Caco-2 (cell line): ENCODE results near the gene NMBR. TPM values are rescaled to one million over a fixed set of nuclear protein-coding genes. Genes with fewer than 3 reads are reported as not detected.

Experiments
- BruUV-seq: library from RNA; stranded (reverse); fragments of 400-500 nt; replicated peaks from 2 replicates; lab custom pipeline; 2021; lab: Mats Ljungman, UMichigan
- CTCF ChIA-PET: fragments of 300-600 bp; sonication (Branson Sonifier 250); formaldehyde crosslinking; loops from one replicate; lab custom pipeline; 2022; ENCODE audit warnings: antibody characterized with exemption; lab: Charles Lee
- POLR2A ChIA-PET: fragments of 300-600 bp; sonication (Branson Sonifier 250); formaldehyde crosslinking; loops from one replicate; lab custom pipeline; 2022; ENCODE audit warnings: antibody characterized with exemption; lab: Charles Lee
- DNase-seq, 2 experiments: peaks; one replicate each; pipeline versions ENCODE4 v3.0.0 to v3.0.0-alpha.2; 2020 to 2022
- H3K27me3 ChIP-seq: replicated peaks from 2 replicates; pipeline ENCODE4 v1.6.0; 2011; ENCODE audit warnings: low read length; ENCODE audit not compliant: control insufficient read depth, insufficient read depth
- H3K36me3 ChIP-seq: 2 replicates; pipeline ENCODE4 v1.5.1; 2011; ENCODE audit warnings: low read length; ENCODE audit not compliant: control insufficient read depth, insufficient read depth
- H3K4me1 ChIP-seq: fragments of 250-450 bp; sonication (Bioruptor Pico); 2 replicates; pipeline ENCODE4 v1.5.1; 2020; ENCODE audit warnings: mild to moderate bottlenecking
- H3K4me3 ChIP-seq: 2 replicates; pipeline ENCODE4 v1.5.1; 2011; ENCODE audit warnings: low read depth, mild to moderate bottlenecking, control low read depth, low read length
- H3K9me3 ChIP-seq: fragments of 250-450 bp; sonication (Bioruptor Pico); 2 replicates; pipeline ENCODE4 v1.5.1; 2020; ENCODE audit warnings: mild to moderate bottlenecking, moderate library complexity
- H3K27ac Mint-ChIP-seq: one replicate; pipeline ENCODE4 v1.8.0; 2022; ENCODE audit warnings: mixed read lengths; ENCODE audit not compliant: unreplicated experiment
- H3K27me3 Mint-ChIP-seq: one replicate; pipeline ENCODE4 v1.8.0; 2022; ENCODE audit warnings: mixed read lengths; ENCODE audit not compliant: insufficient read depth, unreplicated experiment
- H3K36me3 Mint-ChIP-seq: one replicate; pipeline ENCODE4 v1.8.0; 2022; ENCODE audit warnings: mild to moderate bottlenecking, mixed read lengths; ENCODE audit not compliant: insufficient read depth, unreplicated experiment
- H3K4me1 Mint-ChIP-seq: one replicate; pipeline ENCODE4 v1.8.0; 2022; ENCODE audit warnings: low read depth, mixed read lengths; ENCODE audit not compliant: unreplicated experiment
- H3K4me3 Mint-ChIP-seq: one replicate; pipeline ENCODE4 v1.8.0; 2022; ENCODE audit warnings: mild to moderate bottlenecking, moderate library complexity, mixed read lengths; ENCODE audit not compliant: unreplicated experiment
- H3K9me3 Mint-ChIP-seq: one replicate; pipeline ENCODE4 v1.8.0; 2022; ENCODE audit warnings: mixed read lengths; ENCODE audit not compliant: unreplicated experiment
- intact Hi-C: fragments of 100-400 bp; cut with micrococcal nuclease; formaldehyde crosslinking; loops from one replicate; pipeline ENCODE4 v1.10.0; 2022; ENCODE audit not compliant: unreplicated experiment
- total RNA-seq: library from RNA; stranded (reverse); gene quantifications from 2 replicates; pipeline ENCODE4 v1.2.3, GENCODE V29; 2022
- TF ChIP-seq, protein P1 (sequence below), 2 experiments: fragments of 200-600 bp in 1 of 2; IDR thresholded peaks; 1 replicate in 1 of 2; 2 replicates in 1 of 2; pipeline versions ENCODE4 v1.5.1 to v1.8.0; 2011 to 2022; ENCODE audit warnings: antibody characterized with exemption in 1 of 2, control low read depth in 1 of 2, inconsistent platforms in 1 of 2, low read depth in 1 of 2, low read length in 1 of 2, mild to moderate bottlenecking in 1 of 2, moderate library complexity in 1 of 2; ENCODE audit not compliant: insufficient read depth in 1 of 2, severe bottlenecking in 1 of 2, unreplicated experiment in 1 of 2

NMBR gene
- total RNA-seq, 1 experiment from 2014 or later = not detected

DNA sequence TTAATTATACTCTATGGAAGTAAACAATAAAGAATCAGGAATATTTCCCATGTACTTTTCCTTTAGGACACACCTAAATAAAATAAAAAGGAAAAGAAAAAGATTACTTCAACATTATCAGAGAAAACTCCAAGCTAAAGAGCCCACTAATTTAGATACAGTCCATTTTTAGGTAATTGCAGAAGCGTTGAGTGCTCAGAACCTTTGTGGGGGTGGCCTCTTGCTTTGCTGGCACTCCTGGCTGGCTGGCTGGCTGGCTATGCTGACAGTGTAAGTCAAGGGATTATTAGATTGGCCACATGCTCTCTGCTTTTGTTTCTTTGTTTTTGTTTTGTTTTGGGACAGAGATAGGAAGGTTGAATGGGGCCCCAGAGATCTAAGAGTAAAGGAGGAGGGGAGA lies 14.3 kb downstream of the NMBR start, which contains the start of gene GJE1:
Gene GJE1 (plus strand): TSS at position 301 of the 400 bp plus-strand sequence. CDS start 234 bp downstream, outside the sequence.
- Histone ChIP-seq H3K27me3 (no peaks in the 10 kb centered on the region), H3K36me3 (no peaks in the 10 kb centered on the region), H3K4me3 (no peak within 1 kb of the TSS), H3K9me3 (no peaks in the 10 kb centered on the region), H3K4me1 (no peaks in the 10 kb centered on the region)
- ChIA-PET CTCF (no interaction called here), POLR2A (no interaction called here)
- Mint-ChIP-seq H3K4me1 (no peaks in the 10 kb centered on the region), H3K27me3 (peaks cover 11% of the 10 kb centered on the region), H3K4me3 (no peak within 1 kb of the TSS), H3K27ac (no peak within 1 kb of the TSS), H3K9me3 (no peaks in the 10 kb centered on the region), H3K36me3 (no peaks in the 10 kb centered on the region)
- TF ChIP-seq, protein P1, sequence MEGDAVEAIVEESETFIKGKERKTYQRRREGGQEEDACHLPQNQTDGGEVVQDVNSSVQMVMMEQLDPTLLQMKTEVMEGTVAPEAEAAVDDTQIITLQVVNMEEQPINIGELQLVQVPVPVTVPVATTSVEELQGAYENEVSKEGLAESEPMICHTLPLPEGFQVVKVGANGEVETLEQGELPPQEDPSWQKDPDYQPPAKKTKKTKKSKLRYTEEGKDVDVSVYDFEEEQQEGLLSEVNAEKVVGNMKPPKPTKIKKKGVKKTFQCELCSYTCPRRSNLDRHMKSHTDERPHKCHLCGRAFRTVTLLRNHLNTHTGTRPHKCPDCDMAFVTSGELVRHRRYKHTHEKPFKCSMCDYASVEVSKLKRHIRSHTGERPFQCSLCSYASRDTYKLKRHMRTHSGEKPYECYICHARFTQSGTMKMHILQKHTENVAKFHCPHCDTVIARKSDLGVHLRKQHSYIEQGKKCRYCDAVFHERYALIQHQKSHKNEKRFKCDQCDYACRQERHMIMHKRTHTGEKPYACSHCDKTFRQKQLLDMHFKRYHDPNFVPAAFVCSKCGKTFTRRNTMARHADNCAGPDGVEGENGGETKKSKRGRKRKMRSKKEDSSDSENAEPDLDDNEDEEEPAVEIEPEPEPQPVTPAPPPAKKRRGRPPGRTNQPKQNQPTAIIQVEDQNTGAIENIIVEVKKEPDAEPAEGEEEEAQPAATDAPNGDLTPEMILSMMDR (IDR thresholded peaks at IDR 0.05; ENCODE audit: insufficient read depth in 1 of 2, low read depth in 1 of 2, low read length in 1 of 2, severe bottlenecking in 1 of 2, unreplicated experiment in 1 of 2) = no peak
- DNase-seq = no peak
- intact Hi-C loops = no loop called here
- no TSS peak for BruUV-seq

DNA sequence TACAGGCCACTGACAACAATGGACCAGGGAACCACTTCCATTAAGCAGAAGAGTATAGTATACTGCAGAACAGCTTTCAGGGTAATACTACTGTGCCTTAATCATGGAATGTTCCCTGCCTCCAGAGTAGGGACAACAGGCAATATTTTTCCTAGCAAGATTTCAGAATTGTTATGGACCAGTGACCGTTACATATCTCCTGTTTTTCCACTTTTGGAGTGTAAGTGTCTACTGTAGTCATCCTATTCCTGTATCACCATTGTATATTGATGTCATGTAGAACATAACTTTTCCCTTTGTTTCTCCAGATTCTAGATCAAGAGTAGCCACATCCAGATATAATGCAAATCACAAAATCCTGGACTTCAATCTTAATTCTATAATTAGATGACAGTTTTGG lies 16.1 kb downstream of the NMBR start:
- ChIA-PET CTCF (no interaction called here), POLR2A (no interaction called here)
- H3K4me1 Mint-ChIP-seq = no peaks in the 10 kb centered on the region
- peaks cover 15% of the 10 kb centered on the region for H3K27me3 Mint-ChIP-seq
- H3K4me3 Mint-ChIP-seq = no peak overlapping the region
- no peaks in the 10 kb centered on the region for H3K4me1 ChIP-seq
- H3K36me3 Mint-ChIP-seq = no peaks in the 10 kb centered on the region
- H3K4me3 ChIP-seq = no peak overlapping the region
- intact Hi-C loops = no loop called here
- TF ChIP-seq, protein P1 (IDR thresholded peaks at IDR 0.05; ENCODE audit: insufficient read depth in 1 of 2, low read depth in 1 of 2, low read length in 1 of 2, severe bottlenecking in 1 of 2, unreplicated experiment in 1 of 2) = no peak
- no peak overlapping the region for H3K27ac Mint-ChIP-seq
- no TSS peak for BruUV-seq
- H3K27me3 ChIP-seq = no peaks in the 10 kb centered on the region
- H3K9me3 Mint-ChIP-seq = no peaks in the 10 kb centered on the region
- no peaks in the 10 kb centered on the region for H3K36me3 ChIP-seq
- H3K9me3 ChIP-seq = no peaks in the 10 kb centered on the region
- no peak for DNase-seq

DNA sequence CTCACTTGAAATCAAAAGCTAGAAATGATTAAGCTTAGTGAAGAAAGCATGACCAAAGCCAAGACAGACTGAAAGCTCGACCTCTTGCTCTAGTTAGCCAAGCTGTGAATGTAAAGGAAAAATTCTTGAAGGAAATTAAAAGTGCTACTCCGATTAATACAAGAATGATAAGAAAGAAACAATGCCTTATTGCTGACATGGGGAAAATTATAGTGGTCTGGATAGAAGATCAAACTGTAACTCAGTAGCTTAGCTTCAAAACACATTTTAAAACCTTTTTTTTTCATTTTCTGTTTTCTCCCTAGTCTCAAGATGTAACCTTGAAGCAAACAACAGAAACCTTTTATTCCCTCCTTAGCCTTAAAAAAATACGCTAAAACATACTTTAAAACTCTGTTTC lies 25.6 kb downstream of the NMBR start:
- H3K9me3 Mint-ChIP-seq = no peaks in the 10 kb centered on the region
- H3K9me3 ChIP-seq = no peaks in the 10 kb centered on the region
- no TSS peak for BruUV-seq
- H3K4me1 Mint-ChIP-seq = no peaks in the 10 kb centered on the region
- CTCF ChIA-PET = no interaction called here
- intact Hi-C loops = no loop called here
- no peaks in the 10 kb centered on the region for H3K4me1 ChIP-seq
- H3K36me3 ChIP-seq = no peaks in the 10 kb centered on the region
- POLR2A ChIA-PET = no interaction called here
- TF ChIP-seq, protein P1 (IDR thresholded peaks at IDR 0.05; ENCODE audit: insufficient read depth in 1 of 2, low read depth in 1 of 2, low read length in 1 of 2, severe bottlenecking in 1 of 2, unreplicated experiment in 1 of 2) = no peak
- no peak overlapping the region for H3K4me3 Mint-ChIP-seq
- H3K36me3 Mint-ChIP-seq = no peaks in the 10 kb centered on the region
- peaks cover 8% of the 10 kb centered on the region for H3K27me3 Mint-ChIP-seq
- DNase-seq = no peak
- no peak overlapping the region for H3K4me3 ChIP-seq
- no peak overlapping the region for H3K27ac Mint-ChIP-seq
- peaks cover 1% of the 10 kb centered on the region; the same call in 1 of the 2 replicates for H3K27me3 ChIP-seq
